SK-N-SH (cell line): Measurements from ENCODE around the gene IFI27L1. TPM values are rescaled to one million over a fixed set of nuclear protein-coding genes. Genes with fewer than 3 reads are reported as not detected.

Source experiments
- CTCF ChIA-PET: fragments of 300-600, 350-600 bp; formaldehyde crosslinking; extraction: SDS; loops from one replicate; lab custom pipeline; 2021; lab: Yijun Ruan, JAX
- POLR2A ChIA-PET: fragments of 350-600 bp; sonication (Branson Sonifier 250); formaldehyde crosslinking; extraction: SDS; loops from one replicate; lab custom pipeline; 2020; ENCODE audit warnings: antibody characterized with exemption, inconsistent platforms; lab: Yijun Ruan, JAX
- DNase-seq: peaks from one replicate; pipeline ENCODE4 v3.0.0; 2012
- H2AFZ ChIP-seq: fragments of 200-600 bp; sonication (generic); 2 replicates; pipeline ENCODE4 v1.8.1; 2016; ENCODE audit warnings: antibody characterized with exemption, mild to moderate bottlenecking, low read depth
- H3F3A ChIP-seq: fragments of 200-600 bp; sonication (generic); replicated peaks from 2 replicates; pipeline ENCODE3; 2016; ENCODE audit warnings: antibody characterized with exemption, mild to moderate bottlenecking; ENCODE audit not compliant: insufficient read depth
- H3K27ac ChIP-seq, 2 experiments: fragments of 200-500 bp in 1 of 2; fragments of 200-600 bp in 1 of 2; sonication (Bioruptor generic) in 1 of 2; sonication (generic), shearing (Covaris generic) in 1 of 2; 2 replicates each; pipeline versions ENCODE4 v1.5.1 to v1.6.1; 2014 to 2016; ENCODE audit warnings: low read depth in 2 of 2, inconsistent platforms in 1 of 2, low read length in 1 of 2, mild to moderate bottlenecking in 1 of 2, mixed read lengths in 1 of 2
- H3K27me3 ChIP-seq: fragments of 200-600 bp; sonication (generic), shearing (Covaris generic); 2 replicates; pipeline ENCODE4 v1.6.1; 2016; ENCODE audit warnings: mixed run types; ENCODE audit not compliant: insufficient read depth
- H3K36me3 ChIP-seq, 2 experiments: fragments of 200-500 bp in 1 of 2; fragments of 200-600 bp in 1 of 2; sonication (Bioruptor generic) in 1 of 2; sonication (generic) in 1 of 2; replicated peaks in 1 of 2; 2 replicates each; pipeline versions ENCODE3 to v1.5.1; 2014 to 2016; ENCODE audit warnings: low read length in 1 of 2, mild to moderate bottlenecking in 1 of 2; ENCODE audit not compliant: insufficient read depth in 2 of 2, control insufficient read depth in 1 of 2
- H3K4me1 ChIP-seq, 2 experiments: fragments of 200-500 bp in 1 of 2; fragments of 200-600 bp in 1 of 2; sonication (Bioruptor generic) in 1 of 2; sonication (generic), shearing (Covaris generic) in 1 of 2; 2 replicates each; pipeline versions ENCODE4 v1.5.1 to v1.6.1; 2014 to 2016; ENCODE audit warnings: low read depth in 1 of 2, low read length in 1 of 2, mixed run types in 1 of 2; ENCODE audit not compliant: insufficient read depth in 2 of 2, control insufficient read depth in 1 of 2
- H3K4me2 ChIP-seq: fragments of 200-600 bp; sonication (generic), shearing (Covaris generic); 2 replicates; pipeline ENCODE4 v1.6.1; 2017; ENCODE audit warnings: mixed run types
- H3K4me3 ChIP-seq, 2 experiments: fragments of 200-500 bp in 1 of 2; fragments of 200-600 bp in 1 of 2; sonication (Bioruptor generic) in 1 of 2; sonication (generic), shearing (Covaris generic) in 1 of 2; 2 replicates each; pipeline versions ENCODE4 v1.5.1 to v1.8.1; 2014 to 2016; ENCODE audit warnings: low read depth in 2 of 2, inconsistent platforms in 1 of 2, low read length in 1 of 2, mild to moderate bottlenecking in 1 of 2, mixed read lengths in 1 of 2, moderate library complexity in 1 of 2
- H3K79me2 ChIP-seq: fragments of 200-600 bp; sonication (generic); 2 replicates; pipeline ENCODE4 v1.8.1; 2017; ENCODE audit warnings: mild to moderate bottlenecking; ENCODE audit not compliant: insufficient read depth
- H3K9ac ChIP-seq: fragments of 200-600 bp; sonication (generic); 2 replicates; pipeline ENCODE4 v1.6.1; 2017; ENCODE audit warnings: mixed run types
- H3K9me2 ChIP-seq: fragments of 200-600 bp; sonication (generic); 2 replicates; pipeline ENCODE4 v1.6.1; 2017; ENCODE audit warnings: mixed run types
- H3K9me3 ChIP-seq: fragments of 200-600 bp; sonication (generic); 2 replicates; pipeline ENCODE4 v1.6.1; 2017; ENCODE audit warnings: mixed run types, mild to moderate bottlenecking, moderate library complexity
- H4K20me1 ChIP-seq: fragments of 200-600 bp; sonication (generic); 2 replicates; pipeline ENCODE4 v1.6.1; 2017; ENCODE audit warnings: mild to moderate bottlenecking, mixed run types; ENCODE audit not compliant: insufficient read depth
- EP300 ChIP-seq, 2 experiments: IDR thresholded peaks; 2 replicates each; pipeline versions ENCODE4 v1.4.0 to v1.6.1; 2012; ENCODE audit warnings: borderline replicate concordance in 1 of 2, low read depth in 1 of 2, low read length in 1 of 2
- FOSL2 ChIP-seq: IDR thresholded peaks from 2 replicates; pipeline ENCODE4 v1.4.0; 2012; ENCODE audit warnings: low read depth, mild to moderate bottlenecking, moderate library complexity, borderline replicate concordance
- FOXM1 ChIP-seq: IDR thresholded peaks from 2 replicates; pipeline ENCODE4 v1.4.0; 2012; ENCODE audit warnings: low read depth, mild to moderate bottlenecking
- GABPA ChIP-seq: IDR thresholded peaks from 2 replicates; pipeline ENCODE4 v1.4.0; 2012; ENCODE audit warnings: low read depth, mild to moderate bottlenecking
- JUND ChIP-seq: IDR thresholded peaks from 2 replicates; pipeline ENCODE4 v1.4.0; 2012
- NFIC ChIP-seq: IDR thresholded peaks from 2 replicates; pipeline ENCODE4 v1.4.0; 2012; ENCODE audit warnings: borderline replicate concordance
- POLR2AphosphoS5 ChIP-seq: IDR thresholded peaks from 2 replicates; pipeline ENCODE4 v1.6.1; 2012; ENCODE audit warnings: low read depth, low read length
- RCOR1 ChIP-seq: fragments of 150-350 bp; IDR thresholded peaks from 2 replicates; pipeline ENCODE4 v1.6.1; 2017; ENCODE audit warnings: antibody characterized with exemption, low read length
- RFX5 ChIP-seq: IDR thresholded peaks from 2 replicates; pipeline ENCODE4 v1.6.1; 2012; ENCODE audit warnings: mild to moderate bottlenecking, improper control_type of control experiment, low read length
- RXRA ChIP-seq: IDR thresholded peaks from 2 replicates; pipeline ENCODE4 v1.4.0; 2012; ENCODE audit warnings: low read depth, mild to moderate bottlenecking, borderline replicate concordance
- SIN3A ChIP-seq: IDR thresholded peaks from 2 replicates; pipeline ENCODE4 v1.6.1; 2012; ENCODE audit warnings: low read depth, mild to moderate bottlenecking, low read length, moderate library complexity, borderline replicate concordance
- SMC3 ChIP-seq: IDR thresholded peaks from 2 replicates; pipeline ENCODE4 v1.6.1; 2012; ENCODE audit warnings: low read depth, low read length, improper control_type of control experiment
- TAF1 ChIP-seq: IDR thresholded peaks from 2 replicates; pipeline ENCODE4 v1.6.1; 2012; ENCODE audit warnings: low read depth, mild to moderate bottlenecking, low read length, moderate library complexity, borderline replicate concordance
- YY1 ChIP-seq: IDR thresholded peaks from 2 replicates; pipeline ENCODE4 v1.4.0; 2012; ENCODE audit warnings: low read depth, mild to moderate bottlenecking
- WGBS: methylation state at CpG from one replicate; pipeline ENCODE4 v1.1.6; 2017; ENCODE audit warnings: low lambda C conversion rate; 5-methylcytosine and 5-hydroxymethylcytosine counted together
- polyA plus RNA-seq, 3 experiments: library from polyadenylated mRNA; depleted of rRNA; stranded (reverse); fragments of >200 nt; gene quantifications; 2 replicates each; pipeline ENCODE4 v1.2.3, GENCODE V29; 2012
- TF ChIP-seq, protein P1 (sequence below): IDR thresholded peaks from 2 replicates; pipeline ENCODE4 v1.4.0; 2012; ENCODE audit warnings: low read depth
- TF ChIP-seq, protein P2 (sequence below): IDR thresholded peaks from 2 replicates; pipeline ENCODE4 v1.4.0; 2012; ENCODE audit warnings: low read depth, borderline replicate concordance
- TF ChIP-seq, protein P3 (sequence below): fragments of 150-350 bp; IDR thresholded peaks from 2 replicates; pipeline ENCODE4 v1.6.1; 2017; ENCODE audit warnings: antibody characterized with exemption, low read length, low read depth, borderline replicate concordance
- TF ChIP-seq, protein P4 (sequence below): IDR thresholded peaks from 2 replicates; pipeline ENCODE4; 2012
- TF ChIP-seq, protein P5 (sequence below): IDR thresholded peaks from 2 replicates; pipeline ENCODE4 v1.4.0; 2012; ENCODE audit warnings: low read depth, borderline replicate concordance
- TF ChIP-seq, protein P6 (sequence below): IDR thresholded peaks from 2 replicates; pipeline ENCODE4 v1.6.1; 2012; ENCODE audit warnings: mild to moderate bottlenecking, low read depth, low read length, moderate library complexity

Gene IFI27L1
- polyA plus RNA-seq, 1 of the 3 experiments (the other 2 are of a cell fraction): 35.3 TPM

DNA sequence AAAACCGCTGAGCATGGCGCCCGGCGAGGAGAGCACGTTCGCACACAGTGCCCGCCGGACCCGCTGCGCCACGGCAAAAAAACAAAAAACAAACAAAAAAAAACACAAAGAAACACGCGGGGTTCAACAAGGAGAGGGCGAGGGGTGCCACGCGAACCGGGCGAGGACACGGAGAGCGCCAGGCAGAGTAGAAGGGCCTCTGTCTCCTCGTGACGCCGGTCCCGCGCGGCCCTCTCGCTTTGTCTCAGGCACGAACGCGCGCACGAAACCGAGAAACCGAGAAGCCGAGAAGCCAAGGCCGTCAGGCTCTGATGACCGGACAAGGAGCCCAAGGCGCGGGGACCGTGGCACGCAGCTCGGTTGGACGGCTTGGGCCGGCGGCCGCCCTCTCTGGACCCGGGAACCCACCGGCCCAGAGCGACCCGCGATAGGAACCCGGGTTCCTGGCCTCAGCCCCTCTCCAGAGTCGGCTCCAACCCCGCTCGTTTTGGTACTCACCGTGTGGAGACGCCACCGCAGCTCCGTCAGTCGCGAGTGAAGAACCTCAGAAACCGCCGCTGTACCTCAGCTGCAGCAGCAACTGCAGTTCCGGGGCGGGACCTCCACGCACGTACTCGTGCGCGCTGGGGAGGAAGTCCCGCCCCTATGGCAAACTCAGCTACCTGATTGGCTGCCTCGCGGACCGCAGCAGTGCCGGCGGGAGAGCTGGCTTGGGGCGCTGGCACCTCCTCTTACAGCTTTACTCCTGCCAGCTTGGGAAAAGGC is at the start of gene IFI27L1, which contains the start of gene DDX24 (continued):
- no peak for TF ChIP-seq RCOR1
- TF ChIP-seq GABPA: peak; percentile 90
- TF ChIP-seq SIN3A: 0 out of 2 replicates have a peak, but pooled peaks have one; percentile 52
- TF ChIP-seq, protein P1, sequence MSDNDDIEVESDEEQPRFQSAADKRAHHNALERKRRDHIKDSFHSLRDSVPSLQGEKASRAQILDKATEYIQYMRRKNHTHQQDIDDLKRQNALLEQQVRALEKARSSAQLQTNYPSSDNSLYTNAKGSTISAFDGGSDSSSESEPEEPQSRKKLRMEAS: peak; percentile 72
- no peak for TF ChIP-seq FOXM1
- no peak for TF ChIP-seq EP300 (IDR thresholded peaks at IDR 0.05; ENCODE audit: borderline replicate concordance in 1 of 2, low read depth in 1 of 2, low read length in 1 of 2)

DNA sequence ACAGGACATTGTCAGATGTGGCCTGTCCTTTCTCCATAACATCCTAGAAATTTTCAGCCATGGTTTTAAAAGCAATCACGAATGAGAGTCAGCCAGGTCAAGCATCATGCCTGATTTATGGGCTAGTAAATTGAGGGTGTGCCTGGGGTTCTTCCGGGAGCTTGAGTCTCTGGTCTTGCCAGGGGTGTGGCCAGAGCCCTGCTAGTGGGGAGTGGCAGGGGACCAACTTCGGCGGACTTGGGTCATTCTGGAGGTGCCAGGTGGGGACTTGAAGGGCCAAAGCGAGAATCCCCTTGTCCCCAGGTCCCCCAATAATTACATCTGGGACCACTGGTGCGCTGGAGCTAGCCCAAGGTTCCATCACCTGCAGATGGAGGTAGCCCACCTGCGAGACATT is 49.2 kb upstream of the IFI27L1 start:
- Histone ChIP-seq H3K36me3 (no peaks in the 10 kb centered on the region), H3K4me2 (no peak overlapping the region), H3K4me3 (no peak overlapping the region), H3K27ac (no peak overlapping the region), H3K9me3 (no peaks in the 10 kb centered on the region), H3K9me2 (no peaks in the 10 kb centered on the region), H3K4me1 (peaks cover 0 to 21% of the 10 kb centered on the region in 2 experiments; a peak in 1 of 4 replicates), H3K27me3 (no peaks in the 10 kb centered on the region), H4K20me1 (no peaks in the 10 kb centered on the region), H2AFZ (no peak overlapping the region), H3K79me2 (no peaks in the 10 kb centered on the region), H3F3A (no peaks in the 10 kb centered on the region), H3K9ac (no peak overlapping the region)
- CTCF ChIA-PET: interaction anchor here (1.1 to 10.8 kb wide), 5 partner anchors 31 to 139 kb away, joined by 3 to 132 read pairs (median 10); partner anchors contain the start of gene IFI27L2
- DNase-seq: no peak
- 75% methylated on average over 7 of the region's 7 CpGs for WGBS
- POLR2A ChIA-PET: no interaction called here
- TF ChIP-seq, protein P2, sequence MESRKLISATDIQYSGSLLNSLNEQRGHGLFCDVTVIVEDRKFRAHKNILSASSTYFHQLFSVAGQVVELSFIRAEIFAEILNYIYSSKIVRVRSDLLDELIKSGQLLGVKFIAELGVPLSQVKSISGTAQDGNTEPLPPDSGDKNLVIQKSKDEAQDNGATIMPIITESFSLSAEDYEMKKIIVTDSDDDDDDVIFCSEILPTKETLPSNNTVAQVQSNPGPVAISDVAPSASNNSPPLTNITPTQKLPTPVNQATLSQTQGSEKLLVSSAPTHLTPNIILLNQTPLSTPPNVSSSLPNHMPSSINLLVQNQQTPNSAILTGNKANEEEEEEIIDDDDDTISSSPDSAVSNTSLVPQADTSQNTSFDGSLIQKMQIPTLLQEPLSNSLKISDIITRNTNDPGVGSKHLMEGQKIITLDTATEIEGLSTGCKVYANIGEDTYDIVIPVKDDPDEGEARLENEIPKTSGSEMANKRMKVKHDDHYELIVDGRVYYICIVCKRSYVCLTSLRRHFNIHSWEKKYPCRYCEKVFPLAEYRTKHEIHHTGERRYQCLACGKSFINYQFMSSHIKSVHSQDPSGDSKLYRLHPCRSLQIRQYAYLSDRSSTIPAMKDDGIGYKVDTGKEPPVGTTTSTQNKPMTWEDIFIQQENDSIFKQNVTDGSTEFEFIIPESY: no peak
- TF ChIP-seq, protein P3, sequence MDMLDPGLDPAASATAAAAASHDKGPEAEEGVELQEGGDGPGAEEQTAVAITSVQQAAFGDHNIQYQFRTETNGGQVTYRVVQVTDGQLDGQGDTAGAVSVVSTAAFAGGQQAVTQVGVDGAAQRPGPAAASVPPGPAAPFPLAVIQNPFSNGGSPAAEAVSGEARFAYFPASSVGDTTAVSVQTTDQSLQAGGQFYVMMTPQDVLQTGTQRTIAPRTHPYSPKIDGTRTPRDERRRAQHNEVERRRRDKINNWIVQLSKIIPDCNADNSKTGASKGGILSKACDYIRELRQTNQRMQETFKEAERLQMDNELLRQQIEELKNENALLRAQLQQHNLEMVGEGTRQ: no peak
- TF ChIP-seq, protein P4, sequence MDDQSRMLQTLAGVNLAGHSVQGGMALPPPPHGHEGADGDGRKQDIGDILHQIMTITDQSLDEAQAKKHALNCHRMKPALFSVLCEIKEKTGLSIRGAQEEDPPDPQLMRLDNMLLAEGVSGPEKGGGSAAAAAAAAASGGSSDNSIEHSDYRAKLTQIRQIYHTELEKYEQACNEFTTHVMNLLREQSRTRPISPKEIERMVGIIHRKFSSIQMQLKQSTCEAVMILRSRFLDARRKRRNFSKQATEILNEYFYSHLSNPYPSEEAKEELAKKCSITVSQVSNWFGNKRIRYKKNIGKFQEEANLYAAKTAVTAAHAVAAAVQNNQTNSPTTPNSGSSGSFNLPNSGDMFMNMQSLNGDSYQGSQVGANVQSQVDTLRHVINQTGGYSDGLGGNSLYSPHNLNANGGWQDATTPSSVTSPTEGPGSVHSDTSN: no peak
- TF ChIP-seq, protein P5, sequence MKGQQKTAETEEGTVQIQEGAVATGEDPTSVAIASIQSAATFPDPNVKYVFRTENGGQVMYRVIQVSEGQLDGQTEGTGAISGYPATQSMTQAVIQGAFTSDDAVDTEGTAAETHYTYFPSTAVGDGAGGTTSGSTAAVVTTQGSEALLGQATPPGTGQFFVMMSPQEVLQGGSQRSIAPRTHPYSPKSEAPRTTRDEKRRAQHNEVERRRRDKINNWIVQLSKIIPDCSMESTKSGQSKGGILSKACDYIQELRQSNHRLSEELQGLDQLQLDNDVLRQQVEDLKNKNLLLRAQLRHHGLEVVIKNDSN: no peak
- TF ChIP-seq GABPA: no peak
- TF ChIP-seq FOXM1: no peak
- TF ChIP-seq NFIC: no peak
- TF ChIP-seq TAF1: no peak
- TF ChIP-seq YY1: no peak
- TF ChIP-seq FOSL2: no peak
- TF ChIP-seq, protein P6, sequence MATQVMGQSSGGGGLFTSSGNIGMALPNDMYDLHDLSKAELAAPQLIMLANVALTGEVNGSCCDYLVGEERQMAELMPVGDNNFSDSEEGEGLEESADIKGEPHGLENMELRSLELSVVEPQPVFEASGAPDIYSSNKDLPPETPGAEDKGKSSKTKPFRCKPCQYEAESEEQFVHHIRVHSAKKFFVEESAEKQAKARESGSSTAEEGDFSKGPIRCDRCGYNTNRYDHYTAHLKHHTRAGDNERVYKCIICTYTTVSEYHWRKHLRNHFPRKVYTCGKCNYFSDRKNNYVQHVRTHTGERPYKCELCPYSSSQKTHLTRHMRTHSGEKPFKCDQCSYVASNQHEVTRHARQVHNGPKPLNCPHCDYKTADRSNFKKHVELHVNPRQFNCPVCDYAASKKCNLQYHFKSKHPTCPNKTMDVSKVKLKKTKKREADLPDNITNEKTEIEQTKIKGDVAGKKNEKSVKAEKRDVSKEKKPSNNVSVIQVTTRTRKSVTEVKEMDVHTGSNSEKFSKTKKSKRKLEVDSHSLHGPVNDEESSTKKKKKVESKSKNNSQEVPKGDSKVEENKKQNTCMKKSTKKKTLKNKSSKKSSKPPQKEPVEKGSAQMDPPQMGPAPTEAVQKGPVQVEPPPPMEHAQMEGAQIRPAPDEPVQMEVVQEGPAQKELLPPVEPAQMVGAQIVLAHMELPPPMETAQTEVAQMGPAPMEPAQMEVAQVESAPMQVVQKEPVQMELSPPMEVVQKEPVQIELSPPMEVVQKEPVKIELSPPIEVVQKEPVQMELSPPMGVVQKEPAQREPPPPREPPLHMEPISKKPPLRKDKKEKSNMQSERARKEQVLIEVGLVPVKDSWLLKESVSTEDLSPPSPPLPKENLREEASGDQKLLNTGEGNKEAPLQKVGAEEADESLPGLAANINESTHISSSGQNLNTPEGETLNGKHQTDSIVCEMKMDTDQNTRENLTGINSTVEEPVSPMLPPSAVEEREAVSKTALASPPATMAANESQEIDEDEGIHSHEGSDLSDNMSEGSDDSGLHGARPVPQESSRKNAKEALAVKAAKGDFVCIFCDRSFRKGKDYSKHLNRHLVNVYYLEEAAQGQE: no peak
- TF ChIP-seq RXRA: no peak
- no peak for TF ChIP-seq JUND
- no peak for TF ChIP-seq POLR2AphosphoS5
- TF ChIP-seq EP300 (IDR thresholded peaks at IDR 0.05; ENCODE audit: borderline replicate concordance in 1 of 2, low read depth in 1 of 2, low read length in 1 of 2): no peak
- TF ChIP-seq SMC3: no peak
- TF ChIP-seq RFX5: no peak
